ENCODE data around the gene STK16. TPM values are rescaled to one million over a fixed set of nuclear protein-coding genes. Genes with fewer than 3 reads are reported as not detected.
A peak's percentile ranks its signal among the peaks of the same experiment; 100 is the strongest.

STK16 gene
- total RNA-seq, 1 donor from 2014 or later = 30.1 TPM

DNA sequence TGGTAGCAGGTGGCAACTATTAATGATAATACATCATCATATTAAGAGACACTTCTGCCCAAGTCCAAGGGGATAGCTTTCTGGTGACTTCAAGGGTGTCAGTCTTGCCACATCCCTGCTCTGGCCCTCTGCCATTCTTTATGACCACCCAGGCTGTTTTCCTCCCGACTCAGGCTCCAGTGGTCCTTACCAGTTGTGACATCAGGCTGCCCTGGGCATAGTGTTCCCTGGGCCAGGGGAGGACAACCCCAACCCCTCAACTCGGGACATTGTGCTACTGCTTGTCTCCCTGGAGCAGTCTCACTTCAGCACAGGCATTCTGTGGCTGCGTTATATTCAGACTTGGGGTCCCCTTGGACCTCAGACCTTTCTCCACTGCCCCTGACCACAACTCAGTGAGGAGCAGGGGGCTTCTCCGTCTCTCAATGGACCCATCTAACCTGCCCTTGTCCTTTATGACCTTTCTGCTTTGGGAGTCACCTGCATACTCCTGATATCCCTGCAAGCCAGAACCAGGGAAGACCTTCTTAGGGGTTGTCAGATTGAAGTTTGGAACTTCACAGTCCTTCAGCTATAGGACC, 46.7 kb downstream of the STK16 start:
- H3K27me3 Mint-ChIP-seq (ENCODE audit: insufficient read depth) = peaks cover 14% of the 10 kb centered on the region
- H3K4me3 Mint-ChIP-seq = no peak overlapping the region
- H3K9me3 Mint-ChIP-seq = no peaks in the 10 kb centered on the region
- H3K36me3 Mint-ChIP-seq (ENCODE audit: low read depth) = no peaks in the 10 kb centered on the region
- no peak for DNase-seq (ENCODE audit: low spot score)
- intact Hi-C loops (cut with micrococcal nuclease) = no loop called here
- H3K27ac Mint-ChIP-seq = no peak overlapping the region
- peaks cover 8% of the 10 kb centered on the region for H3K4me1 Mint-ChIP-seq (ENCODE audit: low read depth)

DNA sequence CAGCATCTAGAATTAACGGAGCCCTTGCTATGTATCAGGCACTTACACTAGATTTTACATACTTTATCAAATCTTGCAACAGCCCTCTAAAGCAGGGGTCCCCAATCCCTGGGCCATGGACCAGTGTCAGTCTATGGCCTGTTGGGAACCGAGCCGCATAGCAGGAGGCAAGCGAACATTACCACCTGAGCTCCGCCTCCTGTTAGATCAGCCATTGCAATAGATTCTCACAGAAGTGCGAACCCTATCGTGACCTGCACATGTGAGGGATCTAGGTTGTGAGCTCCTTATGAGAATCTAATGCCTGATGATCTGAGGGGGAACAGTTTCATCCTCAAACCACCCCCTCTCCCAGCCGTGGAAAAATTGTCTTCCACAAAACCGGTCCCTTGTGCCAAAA, 47.3 kb downstream of the STK16 start:
- DNase-seq (ENCODE audit: low spot score) = no peak
- no peak overlapping the region for H3K4me3 Mint-ChIP-seq
- no peaks in the 10 kb centered on the region for H3K9me3 Mint-ChIP-seq
- no peak overlapping the region for H3K27ac Mint-ChIP-seq
- H3K36me3 Mint-ChIP-seq (ENCODE audit: low read depth) = no peaks in the 10 kb centered on the region
- H3K4me1 Mint-ChIP-seq (ENCODE audit: low read depth) = peaks cover 8% of the 10 kb centered on the region
- H3K27me3 Mint-ChIP-seq (ENCODE audit: insufficient read depth) = peaks cover 14% of the 10 kb centered on the region
- intact Hi-C loops (cut with micrococcal nuclease) = no loop called here

GRCh38 chr2:219293736-219294231, 48.5 kb downstream of the STK16 start:
- Mint-ChIP-seq H3K27ac (peak overlapping the region; percentile 87), H3K9me3 (no peaks in the 10 kb centered on the region), H3K27me3 (ENCODE audit: insufficient read depth) (peaks cover 14% of the 10 kb centered on the region), H3K4me1 (ENCODE audit: low read depth) (peaks cover 9% of the 10 kb centered on the region), H3K4me3 (peak overlapping the region; percentile 80), H3K36me3 (ENCODE audit: low read depth) (no peaks in the 10 kb centered on the region)
- intact Hi-C loops (cut with micrococcal nuclease) = loop anchor here (1.0 to 2.0 kb wide), 5 partner anchors 14 to 117 kb away; partner anchors contain the start of genes CNPPD1, DNAJB2, GLB1L and STK16
- DNase-seq (ENCODE audit: low spot score) = no peak

- intact Hi-C loops (cut with micrococcal nuclease) = loop anchor here (1.0 to 2.0 kb wide), 7 partner anchors 15 to 118 kb away; partner anchors contain the start of genes ANKZF1, ATG9A, CNPPD1 and DNAJB2
- H3K4me3 Mint-ChIP-seq = peak overlapping the region; percentile 80
- H3K9me3 Mint-ChIP-seq = no peaks in the 10 kb centered on the region
- peaks cover 17% of the 10 kb centered on the region for H3K27me3 Mint-ChIP-seq (ENCODE audit: insufficient read depth)
- peak overlapping the region; percentile 87 for H3K27ac Mint-ChIP-seq
- H3K4me1 Mint-ChIP-seq (ENCODE audit: low read depth) = peaks cover 14% of the 10 kb centered on the region
- peak; percentile 87 for DNase-seq (ENCODE audit: low spot score)
- H3K36me3 Mint-ChIP-seq (ENCODE audit: low read depth) = no peaks in the 10 kb centered on the region
Measured at GRCh38 chr2:219294356-219295351, 49.4 kb downstream of the STK16 start.

GRCh38 chr2:219296142-219296541, 50.9 kb downstream of the STK16 start:
- no peaks in the 10 kb centered on the region for H3K9me3 Mint-ChIP-seq
- DNase-seq (ENCODE audit: low spot score) = no peak
- no peaks in the 10 kb centered on the region for H3K36me3 Mint-ChIP-seq (ENCODE audit: low read depth)
- peaks cover 14% of the 10 kb centered on the region for H3K4me1 Mint-ChIP-seq (ENCODE audit: low read depth)
- intact Hi-C loops (cut with micrococcal nuclease) = no loop called here
- no peak overlapping the region for H3K27ac Mint-ChIP-seq
- peaks cover 19% of the 10 kb centered on the region for H3K27me3 Mint-ChIP-seq (ENCODE audit: insufficient read depth)
- no peak overlapping the region for H3K4me3 Mint-ChIP-seq

GRCh38 chr2:219296631-219297391, 51.5 kb downstream of the STK16 start:
- Mint-ChIP-seq H3K36me3 (ENCODE audit: low read depth) (no peaks in the 10 kb centered on the region), H3K4me1 (ENCODE audit: low read depth) (peaks cover 14% of the 10 kb centered on the region), H3K9me3 (no peaks in the 10 kb centered on the region), H3K27me3 (ENCODE audit: insufficient read depth) (peaks cover 23% of the 10 kb centered on the region), H3K4me3 (no peak overlapping the region), H3K27ac (no peak overlapping the region)
- DNase-seq (ENCODE audit: low spot score) = no peak
- intact Hi-C loops (cut with micrococcal nuclease) = no loop called here

DNA sequence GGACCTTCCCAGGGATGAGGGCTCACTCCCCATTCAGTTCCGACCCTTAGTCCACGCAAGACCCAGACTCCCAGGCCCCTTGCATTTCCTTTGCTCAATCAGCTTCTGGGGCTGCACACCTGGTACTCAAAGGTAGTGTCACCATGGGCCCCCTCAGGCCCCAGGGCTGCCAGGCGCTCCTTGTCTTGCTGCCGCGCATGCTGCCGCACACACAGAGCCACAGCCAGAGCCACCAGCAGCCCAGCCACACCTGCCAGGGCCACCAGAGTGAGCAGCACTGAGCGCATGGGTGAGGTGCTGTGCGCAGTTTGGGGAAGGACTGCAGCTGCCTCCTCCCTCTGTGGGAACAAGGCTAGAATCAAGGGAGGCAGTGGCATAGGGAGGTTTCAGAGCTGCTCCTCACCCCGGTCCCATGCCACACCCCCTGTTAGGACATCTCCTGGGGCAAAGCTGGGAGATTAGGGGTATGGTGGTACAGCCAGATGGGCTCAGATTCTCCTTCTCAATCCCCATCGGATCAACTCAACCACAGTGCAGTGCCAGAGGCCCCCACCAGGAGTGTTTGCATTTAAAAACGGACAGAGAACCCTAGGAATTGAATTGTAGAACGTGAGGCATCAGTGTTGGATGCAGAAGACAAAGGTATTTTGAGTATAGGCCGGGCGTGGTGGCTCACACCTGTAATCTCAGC, 52.6 kb downstream of the STK16 start:
- no peak overlapping the region for H3K4me3 Mint-ChIP-seq
- intact Hi-C loops (cut with micrococcal nuclease) = loop anchor here (1.0 to 2.0 kb wide), 7 partner anchors 10 to 239 kb away; partner anchors contain the start of genes ABCB6, NHEJ1, TUBA4A and TUBA4B

GRCh38 chr2:219298759-219299371, 53.6 kb downstream of the STK16 start:
- intact Hi-C loops (cut with micrococcal nuclease) = loop anchor here (1.0 to 2.0 kb wide), 7 partner anchors 9 to 240 kb away; partner anchors contain the start of genes ABCB6, NHEJ1, TUBA4A and TUBA4B

More for the DNA sequence above, 52.6 kb downstream of the STK16 start:
- Mint-ChIP-seq H3K27ac (no peak overlapping the region), H3K4me1 (ENCODE audit: low read depth) (peaks cover 14% of the 10 kb centered on the region), H3K9me3 (no peaks in the 10 kb centered on the region), H3K27me3 (ENCODE audit: insufficient read depth) (peaks cover 21% of the 10 kb centered on the region), H3K36me3 (ENCODE audit: low read depth) (no peaks in the 10 kb centered on the region)
- no peak for DNase-seq (ENCODE audit: low spot score)

DNA sequence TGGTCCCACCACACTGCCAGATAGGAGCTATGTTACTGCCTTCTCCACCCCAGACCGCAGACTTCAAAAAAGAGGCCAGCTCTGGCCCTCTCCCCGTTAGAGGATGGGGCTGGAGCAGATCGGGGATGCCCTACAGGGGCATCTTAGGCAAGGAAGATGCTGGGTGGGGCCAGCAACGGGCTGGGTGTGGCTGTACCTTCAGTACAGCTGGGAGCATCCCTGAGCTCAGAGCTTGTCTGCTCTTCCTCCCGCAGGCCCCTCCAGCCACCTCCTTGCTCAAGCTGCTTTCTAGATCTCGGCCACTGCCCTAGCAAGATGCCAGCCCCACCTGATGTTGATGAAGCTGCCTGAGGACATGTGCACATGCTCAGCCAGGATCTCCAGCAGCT, 54.1 kb downstream of the STK16 start:
- Mint-ChIP-seq H3K36me3 (ENCODE audit: low read depth) (no peaks in the 10 kb centered on the region), H3K27me3 (ENCODE audit: insufficient read depth) (peaks cover 25% of the 10 kb centered on the region), H3K4me1 (ENCODE audit: low read depth) (peaks cover 8% of the 10 kb centered on the region), H3K4me3 (no peak overlapping the region), H3K9me3 (no peaks in the 10 kb centered on the region), H3K27ac (no peak overlapping the region)
- intact Hi-C loops (cut with micrococcal nuclease) = loop anchor here (2.0 kb wide), 2 partner anchors 81 to 241 kb away; partner anchors contain the start of gene ABCB6
- DNase-seq (ENCODE audit: low spot score) = no peak

More at GRCh38 chr2:219298759-219299371, 53.6 kb downstream of the STK16 start:
- DNase-seq (ENCODE audit: low spot score) = peak; percentile 76
- peaks cover 13% of the 10 kb centered on the region for H3K4me1 Mint-ChIP-seq (ENCODE audit: low read depth)
- H3K36me3 Mint-ChIP-seq (ENCODE audit: low read depth) = no peaks in the 10 kb centered on the region
- H3K27me3 Mint-ChIP-seq (ENCODE audit: insufficient read depth) = peaks cover 24% of the 10 kb centered on the region
- H3K27ac Mint-ChIP-seq = no peak overlapping the region
- peak overlapping the region; percentile 51 for H3K4me3 Mint-ChIP-seq
- H3K9me3 Mint-ChIP-seq = no peaks in the 10 kb centered on the region
